Measurements from ENCODE around the gene SLC1A4. TPM values are rescaled to one million over a fixed set of nuclear protein-coding genes. Genes with fewer than 3 reads are reported as not detected.

Gene SLC1A4
- total and polyA plus RNA-seq, 10 of the 15 experiments (the other 5 are each of a cell fraction or from before 2014, with no cell fraction given) = 10.8 to 43.2 (median 27.7) TPM

GRCh38 chr2:64966017-64966416, 23.2 kb upstream of the SLC1A4 start:
- POLR2A ChIA-PET = no interaction called here
- TF ChIP-seq SP1 (IDR thresholded peaks at IDR 0.05; ENCODE audit: low read depth, low read length) (no peak), E2F8 (IDR thresholded peaks at IDR 0.05; ENCODE audit: low read depth, partially characterized antibody) (no peak), RCOR1 (conservative IDR thresholded peaks at IDR 0.05; ENCODE audit: low read depth, low read length) (no peak), NR2C2 (IDR thresholded peaks at IDR 0.05; ENCODE audit: borderline replicate concordance, control insufficient read depth, insufficient read length, low read depth) (no peak), TCF12 (IDR thresholded peaks at IDR 0.05; ENCODE audit: low read depth, low read length) (no peak), ZNF622 (IDR thresholded peaks at IDR 0.05) (no peak), MTA3 (IDR thresholded peaks at IDR 0.05; ENCODE audit: borderline replicate concordance, low read length) (no peak), RELB (IDR thresholded peaks at IDR 0.05; ENCODE audit: low read depth) (no peak), TCF3 (IDR thresholded peaks at IDR 0.05; ENCODE audit: borderline replicate concordance, insufficient read depth, low read depth, low read length) (no peak), NFYB (IDR thresholded peaks at IDR 0.05; ENCODE audit: insufficient read depth, low read depth, low read length) (no peak), E4F1 (IDR thresholded peaks at IDR 0.05; ENCODE audit: borderline replicate concordance, partially characterized antibody) (no peak), EED (IDR thresholded peaks at IDR 0.05; ENCODE audit: low read depth) (no peak), RELA (IDR thresholded peaks at IDR 0.05; ENCODE audit: borderline replicate concordance, partially characterized antibody) (no peak), IRF3 (IDR thresholded peaks at IDR 0.05) (no peak)

More at GRCh38 chr2:64966017-64966416, 23.2 kb upstream of the SLC1A4 start:
- WGBS (ENCODE audit: insufficient coverage, insufficient replicate concordance, low lambda C conversion rate, missing lambda C conversion rate) = 94% methylated on average over 4 of the region's 4 CpGs
- no peaks in the 10 kb centered on the region for H3K79me2 ChIP-seq (ENCODE audit: control insufficient read depth, insufficient read depth, low read length)
- no peak for FAIRE-seq
- H3K27ac ChIP-seq (ENCODE audit: control insufficient read depth, insufficient read depth) = no peak overlapping the region
- ATAC-seq = no peak
- H2AFZ ChIP-seq (ENCODE audit: control insufficient read depth, low read depth, low read length) = no peak overlapping the region
- ChIA-PET SMC1A (ENCODE audit: uncharacterized antibody, unreplicated experiment) (interaction anchor here (1.3 kb wide), 2 partner anchors 9 to 51 kb away, joined by 4 read pairs; no protein-coding TSS in a partner anchor), RAD21 (ENCODE audit: unreplicated experiment) (interaction anchor here (1.1 to 1.6 kb wide), 3 partner anchors 8 to 48 kb away, joined by 3 to 4 read pairs (median 3); no protein-coding TSS in a partner anchor), CTCF (interaction anchor here (2.2 to 2.5 kb wide), 2 partner anchors 13 to 47 kb away, joined by 12 to 14 read pairs; no protein-coding TSS in a partner anchor)
- H3K4me1 ChIP-seq (ENCODE audit: control insufficient read depth, insufficient read depth, low read length) = no peaks in the 10 kb centered on the region
- no peak overlapping the region for H3K4me2 ChIP-seq (ENCODE audit: control insufficient read depth, insufficient read depth)
- no peak for DNase-seq (ENCODE audit: low read depth, low spot score)
- no peaks in the 10 kb centered on the region for H3K36me3 ChIP-seq (ENCODE audit: control insufficient read depth in 2 of 2, insufficient read depth in 2 of 2, low read length in 1 of 2)
- H3K9ac ChIP-seq (ENCODE audit: control insufficient read depth, insufficient read depth, low read length) = no peak overlapping the region
- intact Hi-C loops (cut with micrococcal nuclease; ENCODE audit: unreplicated experiment) = no loop called here
- H4K20me1 ChIP-seq (ENCODE audit: control insufficient read depth, insufficient read depth) = no peaks in the 10 kb centered on the region
- in situ Hi-C loops (cut with MboI) = no loop called here
- H3K27me3 ChIP-seq (replicated peaks in 1 of 2; ENCODE audit: control insufficient read depth in 2 of 2, insufficient read depth in 2 of 2, low read length in 1 of 2) = no peaks in the 10 kb centered on the region
- no peaks in the 10 kb centered on the region; the same call in 2 of the 3 replicates for H3K9me3 ChIP-seq (replicated peaks; ENCODE audit: control insufficient read depth, insufficient read depth, low read length)
- H3K4me3 ChIP-seq = no peak overlapping the region
- no TSS peak for BruUV-seq (replicated peaks)

All from GM12878 (cell line).